ENCODE data around the gene GABRA4. TPM values are rescaled to one million over a fixed set of nuclear protein-coding genes. Genes with fewer than 3 reads are reported as not detected.

The GABRA4 gene
- total RNA-seq, 4 donors from 2014 or later = 0.34 to 2.2 (median 0.58) TPM

- DNase-seq (ENCODE audit: low spot score in 2 of 2) = no peak
Measured at GRCh38 chr4:47031751-47032404, 38.5 kb upstream of the GABRA4 start.

GRCh38 chr4:47031011-47031678 lies 37.8 kb upstream of the GABRA4 start, which contains the start of gene GABRB1:
GABRB1 (plus strand) TSS chr4:47031567.
- Histone ChIP-seq H3K9me3 (no peaks in the 10 kb centered on the region), H3K27ac (no peak within 1 kb of the TSS), H3K36me3 (no peaks in the 10 kb centered on the region), H3K4me3 (peak within 1 kb of the TSS; percentile 51), H3K4me1 (peaks cover 18% of the 10 kb centered on the region), H3K27me3 (peaks cover 24% of the 10 kb centered on the region)
- no peak for DNase-seq (ENCODE audit: low spot score in 2 of 2)
- TF ChIP-seq POLR2AphosphoS5 (IDR thresholded peaks at IDR 0.05) (no peak), CTCF (IDR thresholded peaks at IDR 0.05) (no peak), POLR2A (IDR thresholded peaks at IDR 0.05) (no peak), EP300 (IDR thresholded peaks at IDR 0.05) (no peak)
- WGBS = 2% methylated on average over 20 of the region's 20 CpGs

More at GRCh38 chr4:47031751-47032404, 38.5 kb upstream of the GABRA4 start:
- WGBS = under 1% methylated on average over 17 of the region's 19 CpGs
- H3K36me3 ChIP-seq = no peaks in the 10 kb centered on the region
- no peak overlapping the region for H3K27ac ChIP-seq
- peaks cover 24% of the 10 kb centered on the region for H3K27me3 ChIP-seq
- TF ChIP-seq CTCF (IDR thresholded peaks at IDR 0.05) (no peak), POLR2A (IDR thresholded peaks at IDR 0.05) (no peak), EP300 (IDR thresholded peaks at IDR 0.05) (no peak), POLR2AphosphoS5 (IDR thresholded peaks at IDR 0.05) (no peak)
- H3K4me1 ChIP-seq = peaks cover 18% of the 10 kb centered on the region
- H3K9me3 ChIP-seq = no peaks in the 10 kb centered on the region
- peak overlapping the region; percentile 51 for H3K4me3 ChIP-seq

- no peaks in the 10 kb centered on the region for H3K36me3 ChIP-seq
- H3K27me3 ChIP-seq = no peaks in the 10 kb centered on the region
- WGBS = 86% methylated on average over 1 of the region's 1 CpG
- H3K27ac ChIP-seq = no peak overlapping the region
- TF ChIP-seq EP300 (IDR thresholded peaks at IDR 0.05) (no peak), POLR2AphosphoS5 (IDR thresholded peaks at IDR 0.05) (no peak), POLR2A (IDR thresholded peaks at IDR 0.05) (no peak)
- no peak for DNase-seq (ENCODE audit: low spot score in 2 of 2)
- no peaks in the 10 kb centered on the region for H3K9me3 ChIP-seq
- H3K4me1 ChIP-seq = no peaks in the 10 kb centered on the region
- H3K4me3 ChIP-seq = no peak overlapping the region
Measured at GRCh38 chr4:47017494-47017893, 24.1 kb upstream of the GABRA4 start.

- 72% methylated on average over 4 of the region's 4 CpGs for WGBS
Measured at GRCh38 chr4:47017081-47017480, 23.7 kb upstream of the GABRA4 start.

GRCh38 chr4:47013373-47013772 lies 20.0 kb upstream of the GABRA4 start:
- WGBS = 75% methylated on average over 3 of the region's 3 CpGs
- no peaks in the 10 kb centered on the region for H3K27me3 ChIP-seq
- TF ChIP-seq POLR2AphosphoS5 (IDR thresholded peaks at IDR 0.05) (no peak), POLR2A (IDR thresholded peaks at IDR 0.05) (no peak), CTCF (IDR thresholded peaks at IDR 0.05) (no peak), EP300 (IDR thresholded peaks at IDR 0.05) (no peak)
- H3K4me1 ChIP-seq = no peaks in the 10 kb centered on the region
- H3K9me3 ChIP-seq = no peaks in the 10 kb centered on the region
- DNase-seq (ENCODE audit: low spot score in 2 of 2) = no peak
- H3K36me3 ChIP-seq = no peaks in the 10 kb centered on the region
- no peak overlapping the region for H3K27ac ChIP-seq
- no peak overlapping the region for H3K4me3 ChIP-seq

More at GRCh38 chr4:47017081-47017480, 23.7 kb upstream of the GABRA4 start:
- H3K27ac ChIP-seq = no peak overlapping the region
- no peaks in the 10 kb centered on the region for H3K9me3 ChIP-seq
- DNase-seq (ENCODE audit: low spot score in 2 of 2) = no peak
- H3K36me3 ChIP-seq = no peaks in the 10 kb centered on the region
- no peak overlapping the region for H3K4me3 ChIP-seq
- no peak for TF ChIP-seq CTCF (IDR thresholded peaks at IDR 0.05)
- no peak for TF ChIP-seq POLR2A (IDR thresholded peaks at IDR 0.05)
- no peak for TF ChIP-seq EP300 (IDR thresholded peaks at IDR 0.05)
- no peak for TF ChIP-seq POLR2AphosphoS5 (IDR thresholded peaks at IDR 0.05)
- H3K27me3 ChIP-seq = no peaks in the 10 kb centered on the region
- no peaks in the 10 kb centered on the region for H3K4me1 ChIP-seq
